GM23248 (cell line): ENCODE measurements around the gene SERPINH1. TPM values are rescaled to one million over a fixed set of nuclear protein-coding genes. Genes with fewer than 3 reads are reported as not detected.

Experiments used
- DNase-seq: peaks from one replicate; pipeline ENCODE4 v3.0.0-alpha.2; 2015
- H2AFZ ChIP-seq: fragments of 200-600 bp; sonication (generic); 2 replicates; pipeline ENCODE4 v1.6.1; 2016; ENCODE audit warnings: antibody characterized with exemption
- H3F3A ChIP-seq: fragments of 200-600 bp; sonication (generic); 2 replicates; pipeline ENCODE4 v1.6.1; 2016; ENCODE audit warnings: mild to moderate bottlenecking, antibody characterized with exemption, mixed run types; ENCODE audit not compliant: insufficient read depth
- H3K27ac ChIP-seq: fragments of 200-600 bp; sonication (generic); 2 replicates; pipeline ENCODE4 v1.5.1; 2016; ENCODE audit warnings: mild to moderate bottlenecking
- H3K27me3 ChIP-seq: fragments of 200-600 bp; sonication (generic); replicated peaks from 2 replicates; pipeline ENCODE4 v1.6.1; 2016; ENCODE audit warnings: mild to moderate bottlenecking; ENCODE audit not compliant: insufficient read depth
- H3K36me3 ChIP-seq: fragments of 200-600 bp; sonication (generic); 2 replicates; pipeline ENCODE4 v1.6.1; 2016; ENCODE audit warnings: low read depth, mild to moderate bottlenecking
- H3K4me1 ChIP-seq: fragments of 200-600 bp; sonication (generic); 2 replicates; pipeline ENCODE4 v1.6.1; 2016; ENCODE audit warnings: mild to moderate bottlenecking; ENCODE audit not compliant: insufficient read depth
- H3K4me2 ChIP-seq: fragments of 200-600 bp; sonication (generic); one replicate; pipeline ENCODE4 v1.6.1; 2016; ENCODE audit warnings: mild to moderate bottlenecking; ENCODE audit not compliant: unreplicated experiment
- H3K4me3 ChIP-seq: fragments of 200-600 bp; sonication (generic); 2 replicates; pipeline ENCODE4 v1.5.1; 2016; ENCODE audit warnings: mild to moderate bottlenecking
- H3K79me2 ChIP-seq: fragments of 200-600 bp; sonication (generic); 2 replicates; pipeline ENCODE4 v1.6.1; 2016; ENCODE audit warnings: mild to moderate bottlenecking; ENCODE audit not compliant: insufficient read depth
- H3K9ac ChIP-seq: fragments of 200-600 bp; sonication (generic); 2 replicates; pipeline ENCODE4 v1.6.1; 2016; ENCODE audit warnings: mild to moderate bottlenecking
- H3K9me2 ChIP-seq: fragments of 200-600 bp; sonication (generic); 2 replicates; pipeline ENCODE4 v1.6.1; 2016; ENCODE audit warnings: mixed run types, mild to moderate bottlenecking, moderate library complexity; ENCODE audit not compliant: insufficient read depth
- H3K9me3 ChIP-seq: fragments of 200-600 bp; sonication (generic); one replicate; pipeline ENCODE4 v1.6.1; 2017; ENCODE audit warnings: low read depth
- H4K20me1 ChIP-seq: fragments of 200-600 bp; sonication (generic); 2 replicates; pipeline ENCODE4 v1.6.0; 2016; ENCODE audit not compliant: insufficient read depth
- EZH2 ChIP-seq: fragments of 200-600 bp; sonication (generic); IDR thresholded peaks from 2 replicates; pipeline ENCODE4 v1.6.1; 2018; ENCODE audit warnings: antibody characterized with exemption, mild to moderate bottlenecking; ENCODE audit not compliant: insufficient read depth, poor library complexity, severe bottlenecking
- EZH2phosphoT487 ChIP-seq: fragments of 200-600 bp; sonication (generic); IDR thresholded peaks from 2 replicates; pipeline ENCODE4 v1.6.1; 2018; ENCODE audit warnings: antibody characterized with exemption, moderate library complexity, mild to moderate bottlenecking, low read depth; ENCODE audit not compliant: insufficient read depth
- WGBS, 2 experiments: methylation state at CpG; one replicate each; pipeline ENCODE4 v1.1.6; 2015 to 2017; ENCODE audit warnings: low lambda C conversion rate in 2 of 2, low coverage in 1 of 2; ENCODE audit errors: missing lambda C conversion rate in 2 of 2; 5-methylcytosine and 5-hydroxymethylcytosine counted together
- in situ Hi-C: fragments of 300-500 bp; cut with MboI; formaldehyde crosslinking; loops from 2 replicates; pipeline ENCODE4 v1.15.0; 2020
- polyA plus RNA-seq: library from polyadenylated mRNA; unstranded; fragments of >200 nt; fragmentation: Nextera tagmentation; extraction: Ambion mirVana; gene quantifications from 2 replicates; pipeline ENCODE4 v1.2.1, GENCODE V29; 2016
- total RNA-seq: library from RNA; depleted of rRNA; stranded (reverse); fragments of >200 nt; shearing (Covaris generic); gene quantifications from 2 replicates; pipeline ENCODE4 v1.2.3, GENCODE V29; 2014

SERPINH1 gene
- total and polyA plus RNA-seq, 2 experiments from 2014 or later = 520 to 1,872 TPM

DNA sequence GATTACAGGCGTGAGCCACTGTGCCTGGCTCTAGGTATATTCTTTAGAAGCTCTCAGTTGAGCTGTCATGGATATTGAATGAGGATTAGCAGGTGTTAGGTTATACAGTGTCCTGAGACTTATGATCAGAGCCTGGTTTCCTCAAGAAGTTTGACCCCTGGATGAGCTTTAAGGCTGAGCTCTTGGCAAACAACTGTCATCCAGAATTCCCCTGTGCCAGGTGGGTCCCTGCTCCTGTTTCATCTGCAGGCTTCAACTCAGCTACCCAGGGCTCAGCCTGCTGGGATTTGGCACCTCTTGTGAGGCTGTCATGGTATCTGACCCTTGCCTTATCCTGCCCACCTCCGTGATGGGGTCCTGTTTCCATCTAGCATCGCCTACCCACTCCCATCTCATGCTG, 24.3 kb downstream of the SERPINH1 start:
- no peaks in the 10 kb centered on the region for H3K36me3 ChIP-seq
- peaks cover 12% of the 10 kb centered on the region for H3K4me1 ChIP-seq
- no peaks in the 10 kb centered on the region for H4K20me1 ChIP-seq
- H3F3A ChIP-seq = no peaks in the 10 kb centered on the region
- no peak overlapping the region for H3K4me3 ChIP-seq
- no peaks in the 10 kb centered on the region for H3K9me3 ChIP-seq
- DNase-seq = no peak
- no peak overlapping the region for H3K9ac ChIP-seq
- H2AFZ ChIP-seq = no peak overlapping the region
- H3K27me3 ChIP-seq = no peaks in the 10 kb centered on the region
- TF ChIP-seq EZH2 = no peak
- TF ChIP-seq EZH2phosphoT487 = no peak
- no peak overlapping the region for H3K4me2 ChIP-seq
- H3K79me2 ChIP-seq = no peaks in the 10 kb centered on the region
- in situ Hi-C loops = no loop called here
- no peaks in the 10 kb centered on the region for H3K9me2 ChIP-seq
- WGBS, 2 experiments = 86 to 92% methylated on average over 3 of the region's 3 CpGs
- no peak overlapping the region for H3K27ac ChIP-seq

DNA sequence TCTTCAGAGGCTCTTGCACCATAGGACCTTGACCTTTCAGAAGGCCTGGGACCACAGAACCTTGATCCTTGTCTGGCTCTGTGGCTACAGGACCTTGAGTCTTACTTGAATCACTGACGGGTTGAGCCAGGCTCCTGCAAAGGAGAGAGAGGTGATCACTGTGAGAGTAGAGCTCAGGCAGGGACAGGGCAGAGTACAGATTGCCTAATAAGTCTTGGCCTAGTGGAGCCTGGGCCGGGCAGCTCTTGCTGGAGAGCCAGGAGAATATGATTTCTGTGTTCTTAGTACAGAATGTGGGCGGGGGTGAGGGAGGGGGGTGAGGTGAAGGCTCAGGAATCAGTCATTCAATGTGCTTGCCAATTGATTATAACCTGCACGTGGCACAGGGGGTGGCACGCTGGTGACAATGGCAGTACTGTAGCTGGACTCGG, 26.0 kb downstream of the SERPINH1 start:
- Histone ChIP-seq H3K4me2 (no peak overlapping the region), H3K27me3 (no peaks in the 10 kb centered on the region), H3K4me3 (no peak overlapping the region), H3K9ac (no peak overlapping the region), H3K9me2 (no peaks in the 10 kb centered on the region), H3K36me3 (no peaks in the 10 kb centered on the region), H2AFZ (no peak overlapping the region), H3K9me3 (no peaks in the 10 kb centered on the region), H4K20me1 (no peaks in the 10 kb centered on the region), H3K79me2 (no peaks in the 10 kb centered on the region), H3K4me1 (0 out of 2 replicates have a peak, but pooled peaks cover 3% of the 10 kb centered on the region), H3F3A (no peaks in the 10 kb centered on the region), H3K27ac (no peak overlapping the region)
- DNase-seq = no peak
- 83 to 91% methylated on average over 6 of the region's 6 CpGs for WGBS, 2 experiments
- in situ Hi-C loops = no loop called here
- TF ChIP-seq EZH2 (no peak), EZH2phosphoT487 (no peak)

DNA sequence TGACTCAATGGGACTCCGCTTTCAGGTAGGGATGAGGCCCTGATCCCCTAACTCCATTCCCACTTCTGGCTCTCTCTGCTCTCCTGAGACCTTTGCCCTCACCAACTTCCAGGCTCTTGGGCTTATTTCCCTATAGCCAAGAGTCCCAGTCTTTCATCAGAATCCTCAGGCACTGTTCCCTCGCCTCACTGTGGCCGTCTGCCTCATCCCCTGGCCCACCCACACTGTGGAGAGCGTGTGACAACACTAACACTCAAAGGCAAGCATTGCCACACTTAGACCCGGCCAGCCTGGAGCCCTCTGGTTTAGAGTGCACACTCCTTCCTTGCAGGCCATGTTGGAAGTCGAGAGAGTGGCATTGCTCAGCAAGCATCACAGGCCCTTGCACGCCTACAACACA, 27.0 kb downstream of the SERPINH1 start:
- TF ChIP-seq EZH2 = no peak
- TF ChIP-seq EZH2phosphoT487 = no peak
- 80 to 83% methylated on average over 7 of the region's 7 CpGs for WGBS, 2 experiments

DNA sequence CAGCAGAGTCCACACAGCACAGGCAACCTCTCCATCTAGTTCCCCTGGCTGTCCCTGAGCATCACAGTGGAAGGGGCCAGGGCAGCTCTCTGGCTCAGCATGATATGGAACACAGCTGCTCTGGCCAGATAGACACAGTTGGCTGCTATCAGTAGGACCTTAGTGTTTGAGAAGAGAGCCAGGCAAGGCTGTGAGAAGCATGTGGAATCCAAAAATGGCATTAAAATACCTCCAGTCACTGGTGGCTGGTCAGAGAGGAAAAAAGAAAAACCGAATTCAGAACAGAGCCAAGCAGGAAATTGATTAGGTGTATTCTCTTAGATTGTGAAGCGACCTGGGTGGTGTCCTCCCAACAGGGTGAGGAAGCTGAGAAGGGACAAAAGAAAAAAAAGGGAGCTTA, 27.9 kb downstream of the SERPINH1 start:
- Histone ChIP-seq H3K27ac (no peak overlapping the region), H3K4me3 (no peak overlapping the region), H3K36me3 (no peaks in the 10 kb centered on the region), H3K9ac (no peak overlapping the region), H3K4me2 (no peak overlapping the region), H3K79me2 (no peaks in the 10 kb centered on the region), H4K20me1 (no peaks in the 10 kb centered on the region), H3F3A (no peaks in the 10 kb centered on the region), H3K9me2 (no peaks in the 10 kb centered on the region), H3K27me3 (no peaks in the 10 kb centered on the region), H2AFZ (no peak overlapping the region), H3K9me3 (no peaks in the 10 kb centered on the region), H3K4me1 (no peaks in the 10 kb centered on the region)
- DNase-seq = no peak
- WGBS, 2 experiments = 77 to 79% methylated on average over 2 of the region's 2 CpGs
- in situ Hi-C loops = no loop called here
- TF ChIP-seq EZH2 = no peak
- TF ChIP-seq EZH2phosphoT487 = no peak

More for the DNA sequence above, 27.0 kb downstream of the SERPINH1 start:
- no peak overlapping the region for H3K9ac ChIP-seq
- H3K9me3 ChIP-seq = no peaks in the 10 kb centered on the region
- H3K4me2 ChIP-seq = no peak overlapping the region
- H3K27ac ChIP-seq = no peak overlapping the region
- no peaks in the 10 kb centered on the region for H4K20me1 ChIP-seq
- H3K4me3 ChIP-seq = no peak overlapping the region
- in situ Hi-C loops = no loop called here
- H3K9me2 ChIP-seq = no peaks in the 10 kb centered on the region
- no peaks in the 10 kb centered on the region for H3F3A ChIP-seq
- no peaks in the 10 kb centered on the region for H3K79me2 ChIP-seq
- no peak for DNase-seq
- H3K27me3 ChIP-seq = no peaks in the 10 kb centered on the region
- 0 out of 2 replicates have a peak, but pooled peaks cover 3% of the 10 kb centered on the region for H3K4me1 ChIP-seq
- no peak overlapping the region for H2AFZ ChIP-seq
- no peaks in the 10 kb centered on the region for H3K36me3 ChIP-seq

DNA sequence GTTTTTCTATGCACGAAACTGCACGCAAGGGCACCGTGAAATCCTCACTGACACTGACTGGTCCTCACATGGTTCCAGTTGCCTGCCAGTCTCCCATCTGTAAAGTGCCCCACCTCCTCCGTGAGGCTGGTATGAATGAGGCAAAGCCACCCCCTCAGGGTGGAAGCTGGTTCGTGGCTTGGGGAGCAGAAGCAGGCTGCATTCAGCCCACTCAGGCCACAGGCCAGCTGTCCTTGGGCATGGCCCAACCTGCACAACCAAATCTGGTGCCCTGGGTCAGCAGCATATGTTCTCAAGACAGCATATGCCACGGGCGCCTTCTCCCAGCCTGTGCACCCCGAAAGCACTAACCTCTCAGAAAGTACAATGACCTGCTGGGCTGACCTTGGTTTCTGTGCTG, 29.3 kb downstream of the SERPINH1 start:
- no peak for DNase-seq
- H3K4me2 ChIP-seq = no peak overlapping the region
- no peaks in the 10 kb centered on the region for H3F3A ChIP-seq
- H3K79me2 ChIP-seq = no peaks in the 10 kb centered on the region
- H3K27me3 ChIP-seq = no peaks in the 10 kb centered on the region
- in situ Hi-C loops = no loop called here
- no peaks in the 10 kb centered on the region for H3K9me2 ChIP-seq
- no peaks in the 10 kb centered on the region for H3K4me1 ChIP-seq
- H4K20me1 ChIP-seq = no peaks in the 10 kb centered on the region
- 72 to 79% methylated on average over 8 of the region's 8 CpGs for WGBS, 2 experiments
- no peaks in the 10 kb centered on the region for H3K36me3 ChIP-seq
- no peak overlapping the region for H3K9ac ChIP-seq
- H3K27ac ChIP-seq = no peak overlapping the region
- TF ChIP-seq EZH2phosphoT487 (no peak), EZH2 (no peak)
- no peak overlapping the region for H2AFZ ChIP-seq
- no peak overlapping the region for H3K4me3 ChIP-seq
- H3K9me3 ChIP-seq = no peaks in the 10 kb centered on the region
